NCI-H2081 treated with DMSO at 0.1 percent for 48 hours (cell line): ENCODE data around the gene NKAP.
"Not testable (repeated sequence)": the region's sequence is repeated elsewhere in the genome, so short reads cannot be mapped to it uniquely, and the experiment has no call there.

Source experiments
- DNase-seq: peaks from one replicate; lab custom pipeline; 2025; lab: John Stamatoyannopoulos, UW

NKAP gene

DNA sequence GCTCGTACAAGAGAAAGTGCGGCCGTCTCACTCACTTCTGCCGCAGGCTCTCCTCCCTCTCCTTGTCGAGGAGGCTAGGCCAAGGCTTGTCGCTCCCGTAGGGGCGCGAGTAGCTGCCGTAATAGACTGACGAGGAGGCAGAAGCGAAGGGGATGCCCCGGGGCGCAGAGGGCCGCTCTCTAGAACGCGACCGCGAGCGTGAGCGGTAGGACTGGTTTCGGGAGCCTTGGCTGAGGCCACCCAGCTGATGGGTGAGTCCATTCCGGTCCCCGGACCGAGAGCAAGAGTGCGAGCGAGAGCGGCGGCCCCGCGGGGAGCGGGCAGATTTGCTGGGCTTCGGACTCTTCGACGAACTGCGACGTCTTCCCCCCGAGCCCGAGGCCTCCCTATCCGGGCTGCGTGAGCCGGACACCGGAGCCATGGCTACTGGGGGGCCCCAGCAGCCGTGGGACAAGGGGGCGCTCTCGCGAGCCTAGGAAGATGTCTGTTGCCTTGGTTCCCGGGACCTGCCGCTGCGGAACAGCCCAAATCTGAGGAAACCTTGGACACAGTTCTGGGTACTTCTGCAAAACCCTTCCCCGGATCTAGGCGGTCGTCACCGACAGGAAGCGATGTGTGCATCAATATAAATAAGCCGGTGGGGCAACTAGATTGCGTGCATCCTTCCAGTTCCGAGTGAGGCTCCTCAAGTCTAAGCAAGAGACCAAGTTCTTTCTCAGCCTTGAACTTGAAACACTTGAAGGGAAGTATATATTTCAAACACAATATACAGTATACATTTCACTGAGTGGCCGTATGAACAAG lies at the start of gene NKAP:
Gene NKAP, minus strand, starts transcription at position 567 of the 804 bp plus-strand sequence. Its CDS starts 146 bp downstream, at position 421.
- DNase-seq = peak; percentile 87

DNA sequence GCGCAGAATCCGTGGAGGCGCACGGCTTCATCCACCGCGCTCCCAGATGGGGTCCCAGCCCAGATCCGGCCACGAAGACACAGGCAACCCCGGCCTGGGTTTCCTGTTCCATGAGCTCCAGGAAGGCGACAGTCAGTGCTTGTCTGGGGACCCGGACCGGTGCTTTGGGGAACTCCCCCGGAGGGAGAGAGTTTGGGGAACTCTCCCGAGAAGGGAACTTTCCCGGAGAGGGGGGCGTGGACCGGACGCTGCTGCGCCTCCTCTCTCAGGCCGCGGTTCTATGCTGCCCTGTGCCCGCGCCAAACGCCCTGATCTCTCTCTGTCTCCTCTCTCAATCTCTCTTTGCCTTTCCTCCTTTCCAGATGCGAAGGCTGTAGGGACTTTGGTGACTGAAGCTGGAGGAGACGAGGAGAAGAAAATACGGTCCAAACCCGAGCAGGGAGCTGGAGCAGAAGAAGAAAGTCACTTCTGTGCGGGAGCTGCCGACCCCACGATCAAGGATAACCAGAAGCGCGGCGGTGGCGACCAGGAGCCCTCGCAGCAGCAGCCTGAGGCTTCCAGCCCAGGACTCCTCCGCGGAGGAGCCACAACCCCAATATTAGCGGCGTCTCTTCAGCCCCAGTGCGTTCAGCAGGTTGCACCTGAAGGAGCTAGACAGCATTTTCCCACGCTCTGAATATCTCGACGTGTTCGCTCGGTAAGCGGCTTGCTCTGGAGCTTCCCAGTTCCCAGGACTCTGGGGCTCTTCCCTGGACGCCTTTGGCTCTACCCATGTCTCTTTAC lies 47.6 kb upstream of the NKAP start:
- DNase-seq = no peak

DNA sequence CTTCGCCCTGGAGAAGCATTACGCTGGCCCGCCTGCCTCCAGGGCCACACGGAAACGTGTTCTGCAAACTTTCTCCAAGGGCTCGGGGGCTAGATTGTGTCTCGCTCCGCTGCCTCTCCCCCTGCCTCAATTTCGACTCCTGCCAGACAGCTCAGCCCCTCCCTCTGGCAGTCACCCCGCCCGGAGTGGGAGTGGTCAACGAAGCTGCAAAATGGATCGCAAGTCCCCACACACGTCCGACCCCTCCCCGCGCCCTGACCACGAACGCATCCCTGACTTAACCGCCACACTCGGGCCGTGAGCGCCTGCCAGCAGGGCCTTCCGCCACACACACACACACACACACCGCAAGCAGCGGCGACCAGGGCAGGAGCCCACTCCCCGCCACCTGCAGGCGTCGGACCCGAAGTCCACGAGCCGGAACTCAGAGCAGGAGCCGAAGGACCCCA lies 47.0 kb upstream of the NKAP start:
- no peak for DNase-seq

DNA sequence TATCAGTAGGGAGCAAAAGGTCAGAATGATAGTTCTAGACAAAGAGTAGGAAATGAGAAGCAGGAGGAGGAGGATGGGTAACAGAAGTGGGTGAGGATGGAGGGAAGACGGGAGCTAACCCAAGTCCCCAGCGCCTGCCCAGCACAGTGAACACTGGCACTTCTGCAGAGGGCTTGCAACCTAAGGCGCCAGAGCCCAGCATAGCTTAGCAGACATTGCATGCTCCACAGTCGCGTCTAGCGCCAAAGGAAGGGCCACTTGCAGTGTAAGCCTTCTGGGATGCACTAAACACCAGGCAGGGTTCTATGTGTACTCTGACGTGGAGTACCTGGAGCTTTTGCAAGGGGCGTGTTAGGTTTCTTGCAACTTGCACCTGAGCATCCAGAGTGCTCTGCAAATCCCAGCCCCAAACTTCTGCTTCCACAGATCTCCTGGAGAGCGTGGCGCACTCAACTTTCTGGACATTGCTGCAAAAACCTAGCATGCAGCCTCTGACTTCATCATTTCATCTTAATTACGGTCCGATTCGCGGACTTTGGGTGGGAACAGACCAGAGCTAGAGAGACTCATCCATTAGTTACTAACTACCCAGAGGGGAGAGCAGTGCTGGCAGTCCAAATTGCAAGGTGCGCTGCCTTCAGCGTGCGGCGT lies 46.5 kb upstream of the NKAP start:
- DNase-seq = no peak

DNA sequence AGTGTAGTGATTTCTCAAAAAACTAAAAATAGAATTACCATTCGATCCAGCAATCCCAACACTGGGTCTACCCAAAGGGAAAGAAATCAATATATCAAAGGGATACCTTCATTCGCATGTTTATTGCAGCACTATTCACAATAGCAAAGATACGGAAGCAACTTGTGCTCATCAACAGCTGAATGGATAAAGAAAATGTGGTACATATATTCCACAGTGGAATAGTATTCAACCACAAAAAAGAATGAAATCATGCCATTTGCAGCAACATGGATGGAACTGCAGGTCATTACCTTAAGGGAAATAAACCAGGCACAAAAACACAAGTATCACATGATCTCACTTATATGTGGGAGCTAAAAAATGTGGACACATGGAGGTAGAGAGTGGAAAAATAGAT lies 42.7 kb upstream of the NKAP start:
- no peak for DNase-seq

DNA sequence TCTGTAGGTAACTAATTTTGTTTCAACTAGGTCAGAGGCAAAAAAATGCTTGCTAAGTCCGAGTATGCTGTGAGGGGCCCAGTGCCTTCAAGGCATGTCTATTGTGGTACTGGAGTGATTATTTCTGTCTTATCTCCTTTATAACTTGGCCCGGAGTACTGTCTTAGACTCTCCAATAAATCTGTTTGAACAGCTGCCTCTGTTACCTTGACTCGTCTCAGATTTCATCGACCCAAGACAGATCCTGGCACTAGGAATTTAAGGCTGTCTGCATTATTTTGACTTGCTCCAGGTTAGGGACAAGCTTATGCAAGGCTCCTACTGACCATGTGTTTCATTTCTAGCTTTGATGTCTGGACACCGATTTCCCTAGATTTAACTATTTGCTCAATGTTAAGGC lies 41.1 kb upstream of the NKAP start:
- DNase-seq = no peak

DNA sequence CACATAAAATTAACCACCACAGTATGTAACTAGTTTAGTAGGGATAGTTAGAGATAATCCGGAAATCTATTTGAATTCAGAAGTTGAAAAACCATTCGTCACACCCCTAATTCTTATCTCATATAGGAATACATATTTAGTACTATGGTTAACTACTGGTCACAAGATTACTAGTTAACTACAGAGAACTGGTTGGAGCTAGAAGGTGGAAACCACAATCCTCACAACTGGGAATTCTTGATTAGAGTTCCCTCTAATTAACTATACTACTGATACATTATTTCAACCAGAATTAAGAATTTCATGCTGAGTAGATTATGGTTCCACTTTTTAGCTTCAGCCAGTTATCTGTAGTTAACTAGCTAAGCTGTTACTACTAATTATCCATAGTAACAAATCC lies 39.9 kb upstream of the NKAP start:
- no peak for DNase-seq

DNA sequence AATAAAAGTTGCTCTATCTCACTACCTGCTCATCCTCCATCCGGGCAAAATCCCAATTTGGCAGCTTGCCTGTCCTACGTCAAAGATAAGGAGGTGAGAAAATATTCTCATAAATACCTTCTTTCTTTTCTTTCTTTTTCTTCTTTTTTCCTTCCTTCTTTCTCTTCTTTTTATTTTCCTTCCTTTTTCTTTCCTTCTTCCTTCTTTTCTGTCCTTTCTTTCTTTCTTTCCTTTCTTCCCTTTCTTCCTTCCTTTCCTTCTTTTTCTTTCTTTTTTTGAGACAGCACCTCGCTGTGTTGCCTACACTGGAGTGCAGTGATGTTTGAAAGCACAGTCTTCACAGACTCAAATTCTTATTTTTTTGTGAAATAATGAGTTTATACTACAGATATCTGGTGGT lies 38.6 kb upstream of the NKAP start:
- DNase-seq = no peak

DNA sequence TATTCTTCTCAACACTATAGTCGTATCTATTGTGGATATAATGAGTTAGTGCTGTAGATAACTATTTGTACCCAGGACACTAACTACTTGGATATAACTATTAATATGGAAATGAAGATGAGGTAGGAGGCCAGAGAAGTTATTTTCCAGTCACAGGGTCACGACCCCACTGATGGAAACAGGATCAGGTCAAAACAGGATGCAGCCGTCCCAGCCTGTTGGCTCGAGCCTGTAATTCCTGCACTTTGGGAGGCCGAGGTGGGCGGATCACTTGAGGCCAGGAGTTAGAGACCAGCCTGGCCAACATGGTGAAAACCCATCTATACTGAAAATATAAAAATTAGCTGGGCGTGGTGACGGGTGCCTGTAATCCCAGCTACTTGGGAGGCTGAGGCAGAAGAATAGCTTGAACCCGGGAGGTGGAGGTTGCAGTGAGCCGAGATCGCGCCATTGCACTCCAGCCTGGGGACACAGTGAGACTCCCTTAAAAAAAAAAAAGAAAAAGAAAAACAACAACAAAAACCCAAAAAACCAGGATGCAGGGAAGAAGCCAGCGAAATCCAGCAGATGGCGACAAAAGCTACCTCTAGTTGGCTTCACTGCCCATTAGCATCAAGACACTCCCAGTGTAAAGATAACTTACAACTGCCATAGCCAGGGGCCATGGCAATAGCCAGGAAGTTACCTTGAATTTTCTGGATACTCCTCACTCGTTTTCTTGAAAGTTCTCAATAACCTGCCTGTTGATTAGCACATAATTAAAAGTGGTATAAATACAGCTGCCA lies 37.9 kb upstream of the NKAP start:
- peak; percentile 28 for DNase-seq

DNA sequence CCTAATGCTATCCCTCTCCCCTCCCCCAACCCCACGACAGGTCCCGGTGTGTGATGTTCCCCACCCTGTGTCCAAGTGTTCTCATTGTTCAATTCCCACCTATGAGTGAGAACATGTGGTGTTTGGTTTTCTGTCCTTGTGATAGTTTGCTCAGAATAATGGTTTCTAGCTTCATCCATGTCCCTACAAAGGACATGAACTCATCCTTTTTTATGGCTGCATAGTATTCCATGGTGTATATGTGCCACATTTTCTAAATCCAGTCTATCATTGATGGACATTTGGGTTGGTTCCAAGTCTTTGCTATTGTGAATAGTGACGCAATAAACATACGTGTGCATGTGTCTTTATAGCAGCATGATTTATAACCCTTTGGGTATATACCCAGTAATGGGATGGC lies 33.6 kb upstream of the NKAP start:
- not testable (repeated sequence) for DNase-seq

DNA sequence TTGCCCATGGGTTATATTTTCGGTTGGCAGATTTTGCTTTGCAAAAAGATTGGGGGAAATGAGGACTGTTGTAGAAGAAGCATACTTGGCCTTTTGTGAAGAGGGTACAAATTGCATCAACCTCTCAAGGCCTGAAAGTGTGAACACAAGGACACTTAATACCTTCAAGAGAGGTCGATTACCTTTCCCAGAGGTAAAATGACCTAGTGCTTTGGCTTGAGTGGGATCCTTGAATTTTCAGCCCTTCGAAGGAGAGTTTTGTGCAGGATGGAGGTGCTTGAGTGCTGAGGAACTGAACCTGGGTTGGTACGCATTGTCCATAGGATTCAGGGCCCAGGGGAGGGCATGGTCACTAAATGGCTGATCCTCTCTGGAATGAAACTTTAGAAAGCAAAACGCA lies 27.6 kb upstream of the NKAP start:
- no peak for DNase-seq

DNA sequence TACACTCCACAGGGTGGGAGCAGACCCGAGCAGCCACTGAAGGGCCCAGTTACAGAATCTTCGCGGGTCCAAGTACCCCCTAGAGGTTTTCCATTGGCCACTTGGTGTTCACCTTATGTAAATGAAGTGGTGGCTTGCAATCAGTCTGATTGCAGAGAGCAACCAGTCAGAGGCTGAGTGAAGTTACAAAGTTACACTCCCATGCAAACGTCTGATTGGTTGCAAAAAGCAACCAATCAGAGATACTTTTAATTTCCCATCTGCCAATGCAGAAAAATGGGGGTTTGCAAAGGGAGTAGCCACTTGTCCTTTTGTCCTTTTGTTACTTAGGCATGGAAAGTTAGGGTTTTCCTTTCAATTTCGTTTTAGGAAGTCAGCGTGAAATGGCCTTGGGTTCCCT lies 27.0 kb upstream of the NKAP start:
- DNase-seq = no peak

DNA sequence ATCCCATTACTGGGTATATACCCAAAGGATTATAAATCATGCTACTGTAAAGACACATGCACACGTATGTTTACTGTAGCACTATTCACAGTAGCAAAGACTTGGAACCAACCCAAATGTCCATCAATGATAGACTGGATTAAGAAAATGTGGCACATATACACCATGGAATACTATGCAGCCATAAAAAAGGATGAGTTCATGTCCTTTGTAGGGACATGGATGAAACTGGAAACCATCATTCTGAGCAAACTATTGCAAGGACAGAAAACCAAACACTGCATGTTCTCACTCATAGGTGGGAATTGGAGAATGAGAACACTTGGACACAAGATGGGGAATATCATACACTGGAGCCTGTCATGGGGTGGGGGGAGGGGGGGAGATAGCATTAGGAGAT lies 23.3 kb upstream of the NKAP start:
- not testable (repeated sequence) for DNase-seq

DNA sequence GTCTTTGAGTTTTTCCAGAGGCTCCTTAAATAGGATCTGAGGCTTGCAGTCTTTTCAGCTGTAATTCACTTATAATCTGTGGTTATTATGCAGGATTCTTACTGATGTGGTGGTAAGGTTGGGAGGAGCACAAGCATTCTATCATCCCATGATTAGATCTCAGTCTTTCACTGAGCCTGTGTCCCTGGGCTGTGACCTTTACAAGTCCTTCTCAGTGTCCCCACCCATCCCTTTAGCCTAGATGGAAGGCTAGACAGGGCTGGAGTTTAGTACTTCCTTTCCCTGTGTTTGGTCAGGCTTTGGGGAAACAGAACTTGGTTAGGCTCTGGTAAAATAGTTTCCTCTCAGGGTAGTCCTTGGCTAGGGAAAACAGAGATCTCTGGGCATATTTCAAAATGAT lies 17.1 kb upstream of the NKAP start:
- DNase-seq = no peak

DNA sequence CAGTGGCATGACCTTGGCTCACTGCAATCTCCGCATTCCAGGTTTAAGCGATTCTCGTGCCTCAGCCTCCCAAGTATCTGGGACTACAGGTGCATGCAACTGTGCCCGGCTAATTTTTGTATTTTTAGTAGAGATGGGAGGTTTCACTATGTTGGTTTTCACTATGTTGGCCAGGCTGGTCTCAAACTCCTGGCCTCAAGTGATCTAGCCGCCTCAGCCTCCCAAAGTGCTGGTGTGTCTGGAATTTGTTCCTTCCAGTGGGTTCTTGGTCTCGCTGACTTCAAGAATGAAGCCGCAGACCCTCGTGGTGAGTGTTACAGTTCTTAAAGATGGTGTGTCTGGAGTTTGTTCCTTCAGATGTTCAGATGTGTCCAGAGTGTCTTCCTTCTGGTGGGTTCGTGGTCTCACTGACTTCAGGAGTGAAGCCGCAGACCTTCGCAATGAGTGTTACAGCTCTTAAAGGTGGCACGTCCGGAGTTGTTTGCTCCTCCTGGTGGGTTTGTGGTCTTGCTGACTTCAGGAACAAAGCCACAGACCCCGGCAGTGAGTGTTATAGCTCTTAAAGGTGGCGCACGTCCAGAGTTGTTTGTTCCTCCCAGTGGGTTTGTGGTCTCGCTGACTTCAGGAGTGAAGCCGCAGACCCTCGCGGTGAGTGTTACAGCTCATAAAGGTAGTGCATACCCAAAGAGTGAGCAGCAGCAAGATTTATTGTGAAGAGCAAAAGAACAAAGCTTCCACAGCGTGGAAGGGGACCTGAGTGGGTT lies 12.4 kb upstream of the NKAP start:
- DNase-seq = not testable (repeated sequence)

DNA sequence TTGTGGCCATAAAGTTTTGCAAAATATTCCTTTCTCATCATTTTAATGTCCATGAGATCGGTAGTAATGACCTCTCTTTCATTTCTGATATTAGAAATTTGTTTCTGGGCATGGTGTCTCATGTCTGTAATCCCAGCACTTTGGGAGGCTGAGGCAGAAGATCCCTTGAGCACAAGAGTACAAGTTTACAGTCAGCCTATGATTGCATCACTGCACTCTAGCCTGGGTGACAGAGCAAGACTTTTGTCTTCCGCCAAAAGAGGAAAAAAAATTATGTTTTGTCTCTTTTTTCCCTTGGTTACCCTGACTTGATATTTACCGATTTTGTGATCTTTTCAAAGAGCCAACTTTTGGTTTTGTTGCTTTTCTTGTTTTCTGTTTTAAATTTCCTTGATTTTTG lies 10.8 kb upstream of the NKAP start:
- no peak for DNase-seq

DNA sequence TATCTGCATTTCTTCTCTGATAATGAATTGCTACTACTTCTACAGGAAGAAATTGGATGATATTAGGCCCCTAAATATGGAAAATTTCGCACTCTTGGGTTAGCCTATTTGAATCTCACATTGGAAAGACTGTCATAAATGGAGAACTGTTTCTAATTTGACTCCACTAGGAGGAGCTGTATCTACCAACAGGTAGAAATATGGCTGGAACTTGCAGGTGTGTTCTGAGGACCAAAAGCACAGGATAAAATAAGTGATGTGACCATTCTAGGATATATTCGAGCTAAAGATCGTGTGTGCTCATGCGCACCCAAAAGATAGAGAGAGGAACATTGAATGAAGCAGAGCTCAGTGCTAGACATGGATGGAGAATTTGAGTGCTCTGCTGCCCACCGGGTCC lies 4.8 kb upstream of the NKAP start:
- DNase-seq = no peak

DNA sequence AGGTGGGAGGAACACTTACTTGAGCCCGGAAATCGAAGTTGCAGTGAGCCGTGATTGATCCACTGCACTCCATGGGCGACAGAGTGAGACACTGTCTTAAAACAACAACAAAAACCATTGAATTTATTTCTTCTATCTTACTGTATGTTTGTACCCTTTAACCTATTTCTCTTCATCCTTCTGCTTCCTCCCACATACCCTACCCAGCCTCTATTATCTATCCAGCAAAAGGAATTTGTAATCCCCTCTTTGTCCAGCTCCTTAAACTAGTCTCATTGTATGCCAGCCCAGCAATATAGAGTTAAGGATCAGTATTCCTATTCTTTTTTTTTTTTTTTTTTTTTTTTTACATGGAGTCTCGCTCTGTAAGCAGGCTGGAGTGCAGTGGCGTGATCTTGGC lies 1.9 kb upstream of the NKAP start:
- no peak for DNase-seq

DNA sequence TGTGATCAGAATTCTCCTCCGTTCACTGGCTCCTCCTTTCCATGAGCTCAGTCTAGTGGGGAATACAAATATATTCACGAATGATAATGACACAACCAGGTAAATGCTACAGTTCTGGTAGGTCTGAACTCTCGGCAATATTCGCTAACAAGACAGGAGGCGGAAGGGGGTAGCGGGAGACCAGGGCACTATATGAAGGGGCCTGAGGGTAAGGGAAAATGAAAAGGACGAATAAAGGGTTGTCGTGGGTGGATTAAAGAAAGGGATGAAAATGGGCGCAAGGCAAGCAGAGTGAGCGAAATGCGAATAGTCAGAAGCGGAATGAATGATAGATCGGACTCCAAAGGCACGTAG lies 743 bp downstream of the NKAP start:
- no peak for DNase-seq

DNA sequence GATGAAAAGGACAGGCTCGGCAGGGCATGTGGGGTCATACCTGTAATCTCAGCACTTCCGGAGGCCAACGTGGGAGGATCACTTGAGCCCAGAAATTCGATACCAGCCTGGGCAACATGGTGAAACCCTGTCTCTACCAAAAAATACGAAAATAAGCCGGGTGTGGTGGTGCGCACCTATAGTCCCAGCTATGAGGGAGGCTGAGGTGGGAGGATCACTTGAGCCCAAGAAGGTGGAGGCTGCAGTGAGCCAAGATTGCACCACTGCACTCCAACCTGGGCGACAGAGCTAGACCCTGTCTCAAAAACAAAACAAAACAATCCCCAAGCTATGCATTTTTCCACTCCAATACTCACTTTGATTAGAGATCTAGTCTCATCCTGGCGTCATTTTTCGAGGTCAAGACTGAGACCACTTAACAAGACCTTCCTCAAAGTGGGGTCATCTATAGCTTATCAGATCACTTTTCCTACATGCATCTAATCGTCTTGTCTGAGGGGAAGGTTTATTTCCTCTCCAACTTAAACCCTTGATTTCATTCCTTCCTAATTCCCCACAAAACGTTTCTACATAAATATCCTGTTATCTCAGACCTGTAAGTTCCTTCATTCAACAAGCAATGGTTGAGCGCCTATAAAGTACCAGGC lies 1.3 kb downstream of the NKAP start:
- no peak for DNase-seq

DNA sequence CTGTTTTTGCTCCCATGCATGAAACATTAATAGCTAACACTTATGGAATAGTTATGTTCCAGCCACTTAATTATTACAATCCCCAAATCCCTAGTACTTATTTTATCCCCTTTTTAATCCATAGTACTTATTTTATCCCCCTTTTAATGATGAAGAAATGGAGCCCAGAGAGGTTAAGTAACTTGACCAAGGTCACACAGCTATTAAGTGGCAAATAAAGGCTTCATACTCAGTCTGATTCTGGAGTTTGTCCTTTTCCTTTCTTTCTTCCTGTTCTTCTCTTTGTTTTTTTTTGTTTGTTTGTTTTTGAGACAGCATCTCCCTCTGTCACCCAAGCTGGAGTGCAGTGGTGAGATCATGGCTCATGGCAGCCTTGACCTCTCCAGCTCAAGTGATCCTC lies 2.2 kb downstream of the NKAP start:
- no peak for DNase-seq
